ENCODE measurements around the gene STOML1. TPM values are rescaled to one million over a fixed set of nuclear protein-coding genes. Genes with fewer than 3 reads are reported as not detected.
"Not testable (repeated sequence)": the region's sequence is repeated elsewhere in the genome, so short reads cannot be mapped to it uniquely, and the experiment has no call there.

STOML1 gene
- total RNA-seq, 1 donor from 2014 or later = 10.4 TPM

GRCh38 chr15:73960472-73961070, 31.5 kb downstream of the STOML1 start:
- ATAC-seq = not testable (repeated sequence)

- ATAC-seq = no peak
These were observed 32.3 kb downstream of the STOML1 start for GRCh38 chr15:73959801-73960200.

- no peak for ATAC-seq
These were observed 33.0 kb downstream of the STOML1 start for GRCh38 chr15:73959012-73959581.

- ATAC-seq = no peak
These were observed 34.3 kb downstream of the STOML1 start for GRCh38 chr15:73957785-73958184.

- ATAC-seq = no peak
These were observed 34.8 kb downstream of the STOML1 start for GRCh38 chr15:73957276-73957675.

GRCh38 chr15:73956743-73957135, 35.4 kb downstream of the STOML1 start:
- peak; percentile 63 for ATAC-seq

- no peak for ATAC-seq
These were observed 36.0 kb downstream of the STOML1 start for GRCh38 chr15:73955861-73956742.

- no peak for ATAC-seq
These were observed 36.8 kb downstream of the STOML1 start for GRCh38 chr15:73955326-73955725.

- no peak for ATAC-seq
These were observed 37.6 kb downstream of the STOML1 start for GRCh38 chr15:73954188-73955145.

GRCh38 chr15:73952913-73953750, 39.0 kb downstream of the STOML1 start:
- ATAC-seq = no peak

- ATAC-seq = no peak
These were observed 39.8 kb downstream of the STOML1 start for GRCh38 chr15:73952171-73952912.

- ATAC-seq = no peak
These were observed 40.5 kb downstream of the STOML1 start for GRCh38 chr15:73951601-73952000.

GRCh38 chr15:73950831-73951561, 41.1 kb downstream of the STOML1 start:
- ATAC-seq = peak; percentile 62

GRCh38 chr15:73950479-73950830, 41.6 kb downstream of the STOML1 start:
- ATAC-seq = no peak

- no peak for ATAC-seq
These were observed 42.6 kb downstream of the STOML1 start for GRCh38 chr15:73949496-73949895.

GRCh38 chr15:73948982-73949381, 43.1 kb downstream of the STOML1 start:
- no peak for ATAC-seq

GRCh38 chr15:73948396-73948795, 43.7 kb downstream of the STOML1 start:
- ATAC-seq = no peak

- ATAC-seq = no peak
These were observed 44.4 kb downstream of the STOML1 start for GRCh38 chr15:73947651-73948050.

GRCh38 chr15:73946795-73947370, 45.2 kb downstream of the STOML1 start:
- no peak for ATAC-seq
